Skin epidermis (tissue), 12 donors: ENCODE data around the gene ALOX5.
"Not testable (repeated sequence)": the region's sequence is repeated elsewhere in the genome, so short reads cannot be mapped to it uniquely, and the experiment has no call there.

Source experiments
- H3K27ac ChIP-seq, 21 experiments: fragments of 200-600 bp; sonication (generic) in 11 of 21; one replicate each; pipeline ENCODE4 v1.5.0; 2020; ENCODE audit warnings: mild to moderate bottlenecking in 3 of 21, inconsistent platforms in 2 of 21, moderate library complexity in 2 of 21
- H3K4me3 ChIP-seq, 7 experiments: fragments of 200-600 bp; sonication (generic) in 2 of 7; one replicate each; pipeline ENCODE4 v1.5.0; 2020; ENCODE audit warnings: inconsistent platforms in 2 of 7, mild to moderate bottlenecking in 2 of 7, moderate library complexity in 1 of 7

ALOX5 gene

GRCh38 chr10:45373003-45373575 lies 927 bp upstream of the ALOX5 start:
- peak overlapping the region; percentile 10 to 45 (median 35) for H3K4me3 ChIP-seq

GRCh38 chr10:45374350-45375052 lies 485 bp downstream of the ALOX5 start:
- peak overlapping the region in 16 of 21 experiments; percentile 0 to 83 (median 38) for H3K27ac ChIP-seq
- H3K4me3 ChIP-seq: peak overlapping the region; percentile 10 to 45 (median 35)

More at GRCh38 chr10:45373003-45373575, 927 bp upstream of the ALOX5 start:
- peak overlapping the region in 2 of 21 experiments; percentile 37 to 61 for H3K27ac ChIP-seq

- peak overlapping the region; percentile 10 to 45 (median 35) for H3K4me3 ChIP-seq
- H3K27ac ChIP-seq: peak overlapping the region in 8 of 21 experiments; percentile 13 to 83 (median 70)
Measured at GRCh38 chr10:45375101-45375500, 1.1 kb downstream of the ALOX5 start.

GRCh38 chr10:45375716-45376231 lies 1.8 kb downstream of the ALOX5 start:
- peak overlapping the region in 3 of 21 experiments; percentile 45 to 83 (median 71) for H3K27ac ChIP-seq
- H3K4me3 ChIP-seq: peak overlapping the region in 3 of 7 experiments; percentile 35 to 45 (median 42)

GRCh38 chr10:45376371-45376801 lies 2.4 kb downstream of the ALOX5 start:
- no peak overlapping the region for H3K4me3 ChIP-seq
- H3K27ac ChIP-seq: no peak overlapping the region

GRCh38 chr10:45377321-45377720 lies 3.3 kb downstream of the ALOX5 start:
- Histone ChIP-seq H3K27ac (peak overlapping the region in 3 of 21 experiments; percentile 37 to 55 (median 42)), H3K4me3 (no peak overlapping the region)

- peak overlapping the region in 1 of 21 experiments; percentile 39 for H3K27ac ChIP-seq
- H3K4me3 ChIP-seq: no peak overlapping the region
Measured at GRCh38 chr10:45377858-45378257, 3.8 kb downstream of the ALOX5 start.

GRCh38 chr10:45378914-45379726 lies 5.1 kb downstream of the ALOX5 start:
- Histone ChIP-seq H3K27ac (peak overlapping the region in 7 of 21 experiments; percentile 10 to 53 (median 37)), H3K4me3 (no peak overlapping the region)

GRCh38 chr10:45379891-45380540 lies 6.0 kb downstream of the ALOX5 start:
- peak overlapping the region in 9 of 21 experiments; percentile 5 to 67 (median 37) for H3K27ac ChIP-seq
- H3K4me3 ChIP-seq: no peak overlapping the region

GRCh38 chr10:45380903-45381620 lies 7.0 kb downstream of the ALOX5 start:
- no peak overlapping the region for H3K4me3 ChIP-seq
- peak overlapping the region in 5 of 21 experiments; percentile 5 to 67 (median 52) for H3K27ac ChIP-seq

GRCh38 chr10:45382591-45382990 lies 8.6 kb downstream of the ALOX5 start:
- Histone ChIP-seq H3K4me3 (no peak overlapping the region), H3K27ac (no peak overlapping the region)

GRCh38 chr10:45383682-45384330 lies 9.8 kb downstream of the ALOX5 start:
- no peak overlapping the region for H3K4me3 ChIP-seq
- H3K27ac ChIP-seq: peak overlapping the region in 1 of 21 experiments; percentile 19

GRCh38 chr10:45386657-45387056 lies 12.6 kb downstream of the ALOX5 start:
- Histone ChIP-seq H3K4me3 (no peak overlapping the region), H3K27ac (no peak overlapping the region)

- no peak overlapping the region for H3K27ac ChIP-seq
- H3K4me3 ChIP-seq: no peak overlapping the region
Measured at GRCh38 chr10:45387096-45387893, 13.3 kb downstream of the ALOX5 start.

- H3K4me3 ChIP-seq, H3K27ac ChIP-seq: not testable (repeated sequence)
Measured at GRCh38 chr10:45389671-45390070, 15.7 kb downstream of the ALOX5 start.

- H3K27ac ChIP-seq, H3K4me3 ChIP-seq: not testable (repeated sequence)
Measured at GRCh38 chr10:45391636-45392035, 17.6 kb downstream of the ALOX5 start.

- no peak overlapping the region for H3K4me3 ChIP-seq
- H3K27ac ChIP-seq: no peak overlapping the region
Measured at GRCh38 chr10:45395554-45395953, 21.5 kb downstream of the ALOX5 start.

GRCh38 chr10:45398595-45398994 lies 24.6 kb downstream of the ALOX5 start:
- Histone ChIP-seq H3K4me3 (no peak overlapping the region), H3K27ac (no peak overlapping the region)
